Stimulated activated CD4-positive, alpha-beta T cell treated with anti-CD3 and anti-CD28 coated beads, Interleukin-2, amount 100 ng/mL, for 24 hours (primary cell): ENCODE results near the gene SPHK1.
A peak's percentile ranks its signal among the peaks of the same experiment; 100 is the strongest.

ENCODE experiments used
- DNase-seq, 2 donors: peaks; one replicate each; pipeline ENCODE4 v3.0.0-alpha.2; 2020

The SPHK1 gene

GRCh38 chr17:76363107-76363842 lies 21.1 kb upstream of the SPHK1 start:
- DNase-seq, result no peak

- no peak for DNase-seq
Measured at GRCh38 chr17:76365256-76365903, 19.0 kb upstream of the SPHK1 start.

- no peak for DNase-seq
Measured at GRCh38 chr17:76366247-76366646, 18.2 kb upstream of the SPHK1 start.

- DNase-seq, result no peak
Measured at GRCh38 chr17:76367642-76368041, 16.8 kb upstream of the SPHK1 start.

GRCh38 chr17:76368545-76368944 lies 15.9 kb upstream of the SPHK1 start:
- no peak for DNase-seq

- DNase-seq, result no peak
Measured at GRCh38 chr17:76369379-76369778, 15.0 kb upstream of the SPHK1 start.

- no peak for DNase-seq
Measured at GRCh38 chr17:76369804-76370203, 14.6 kb upstream of the SPHK1 start.

GRCh38 chr17:76370261-76370993 lies 14.0 kb upstream of the SPHK1 start:
- no peak for DNase-seq

- DNase-seq, result no peak
Measured at GRCh38 chr17:76371656-76372628, 12.5 kb upstream of the SPHK1 start.

- no peak for DNase-seq
Measured at GRCh38 chr17:76376318-76377133, 7.9 kb upstream of the SPHK1 start.

GRCh38 chr17:76378548-76379274 lies 5.7 kb upstream of the SPHK1 start:
- no peak for DNase-seq

GRCh38 chr17:76379275-76379641 lies 5.2 kb upstream of the SPHK1 start:
- no peak for DNase-seq

GRCh38 chr17:76379646-76380376 lies 4.6 kb upstream of the SPHK1 start:
- DNase-seq, result no peak

GRCh38 chr17:76381633-76382350 lies 2.6 kb upstream of the SPHK1 start:
- DNase-seq, result no peak

GRCh38 chr17:76382351-76382802 lies 2.0 kb upstream of the SPHK1 start:
- peak; percentile 33 to 49 for DNase-seq

- peak; percentile 71 to 77 for DNase-seq
Measured at GRCh38 chr17:76382803-76383545, 1.4 kb upstream of the SPHK1 start.

GRCh38 chr17:76383546-76384221 lies 725 bp upstream of the SPHK1 start:
- peak; percentile 52 to 60 for DNase-seq
